RWPE1 (cell line): ENCODE results near the gene MAP3K1.

Source experiments
- CTCF ChIA-PET: fragments of 350-600 bp; sonication (Branson Sonifier 250); formaldehyde crosslinking; extraction: SDS; loops from one replicate; lab custom pipeline; 2021; lab: Yijun Ruan, JAX
- POLR2A ChIA-PET: fragments of 400-600 bp; formaldehyde crosslinking; extraction: SDS; loops from one replicate; lab custom pipeline; 2020; ENCODE audit warnings: antibody characterized with exemption; ENCODE audit not compliant: low non-redundant PET; lab: Yijun Ruan, JAX
- DNase-seq: peaks from one replicate; pipeline ENCODE4 v3.0.0; 2012; ENCODE audit warnings: low spot score
- H3K27ac ChIP-seq: fragments of 450-650 bp; 2 replicates; pipeline ENCODE4 v1.5.1; 2017
- TF ChIP-seq, protein P1 (sequence below): fragments of 450-650 bp; conservative IDR thresholded peaks from 2 replicates; pipeline ENCODE4 v1.5.1; 2017; ENCODE audit warnings: low read depth, mild to moderate bottlenecking

The MAP3K1 gene

DNA sequence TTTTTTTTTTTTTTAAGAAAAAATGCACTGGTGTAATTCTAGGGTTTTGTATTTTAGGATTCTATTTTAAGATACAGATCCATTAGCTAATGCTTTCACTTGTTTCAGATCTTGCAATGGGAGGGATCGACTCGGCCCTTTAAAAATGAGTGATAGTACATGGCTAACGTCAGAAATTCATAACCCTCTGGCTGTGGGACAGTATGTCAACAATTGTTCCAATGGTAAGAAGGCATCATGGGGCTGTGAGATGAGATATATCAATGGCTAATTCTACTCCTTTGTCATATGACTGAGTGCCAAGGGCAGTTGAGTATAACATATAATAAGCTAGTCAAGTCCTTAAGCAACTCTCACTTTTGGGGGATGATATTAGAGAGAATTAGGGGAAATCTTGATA lies 98.4 kb downstream of the MAP3K1 start:
- CTCF ChIA-PET = interaction anchor here (0.7 kb wide), 1 partner anchor 644 kb away, joined by 3 read pairs; no protein-coding TSS in a partner anchor
- DNase-seq = no peak
- no peak overlapping the region for H3K27ac ChIP-seq
- TF ChIP-seq, protein P1, sequence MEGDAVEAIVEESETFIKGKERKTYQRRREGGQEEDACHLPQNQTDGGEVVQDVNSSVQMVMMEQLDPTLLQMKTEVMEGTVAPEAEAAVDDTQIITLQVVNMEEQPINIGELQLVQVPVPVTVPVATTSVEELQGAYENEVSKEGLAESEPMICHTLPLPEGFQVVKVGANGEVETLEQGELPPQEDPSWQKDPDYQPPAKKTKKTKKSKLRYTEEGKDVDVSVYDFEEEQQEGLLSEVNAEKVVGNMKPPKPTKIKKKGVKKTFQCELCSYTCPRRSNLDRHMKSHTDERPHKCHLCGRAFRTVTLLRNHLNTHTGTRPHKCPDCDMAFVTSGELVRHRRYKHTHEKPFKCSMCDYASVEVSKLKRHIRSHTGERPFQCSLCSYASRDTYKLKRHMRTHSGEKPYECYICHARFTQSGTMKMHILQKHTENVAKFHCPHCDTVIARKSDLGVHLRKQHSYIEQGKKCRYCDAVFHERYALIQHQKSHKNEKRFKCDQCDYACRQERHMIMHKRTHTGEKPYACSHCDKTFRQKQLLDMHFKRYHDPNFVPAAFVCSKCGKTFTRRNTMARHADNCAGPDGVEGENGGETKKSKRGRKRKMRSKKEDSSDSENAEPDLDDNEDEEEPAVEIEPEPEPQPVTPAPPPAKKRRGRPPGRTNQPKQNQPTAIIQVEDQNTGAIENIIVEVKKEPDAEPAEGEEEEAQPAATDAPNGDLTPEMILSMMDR = no peak
- POLR2A ChIA-PET = no interaction called here

DNA sequence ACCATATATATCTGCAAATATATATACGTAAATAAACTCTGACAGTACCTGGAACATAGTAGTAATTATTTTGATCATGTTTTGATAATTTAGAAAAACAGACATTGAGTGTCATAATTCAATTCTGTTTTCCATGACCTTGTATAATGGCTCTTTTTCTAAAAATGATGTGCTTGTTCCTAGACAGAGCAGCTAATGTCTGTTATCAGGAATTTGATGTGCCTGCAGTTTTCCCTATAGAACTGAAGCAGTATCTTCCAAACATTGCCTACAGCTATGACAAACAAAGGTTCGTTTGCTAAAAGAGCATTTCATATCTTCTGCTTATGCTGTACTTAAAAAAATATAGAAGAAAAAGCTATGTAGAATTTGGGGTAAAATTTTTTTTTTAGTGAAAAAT lies 99.3 kb downstream of the MAP3K1 start:
- ChIA-PET CTCF (interaction anchor here (0.7 kb wide), 1 partner anchor 654 kb away, joined by 3 read pairs; no protein-coding TSS in a partner anchor), POLR2A (no interaction called here)
- TF ChIP-seq, protein P1 = no peak
- H3K27ac ChIP-seq = no peak overlapping the region
- no peak for DNase-seq

DNA sequence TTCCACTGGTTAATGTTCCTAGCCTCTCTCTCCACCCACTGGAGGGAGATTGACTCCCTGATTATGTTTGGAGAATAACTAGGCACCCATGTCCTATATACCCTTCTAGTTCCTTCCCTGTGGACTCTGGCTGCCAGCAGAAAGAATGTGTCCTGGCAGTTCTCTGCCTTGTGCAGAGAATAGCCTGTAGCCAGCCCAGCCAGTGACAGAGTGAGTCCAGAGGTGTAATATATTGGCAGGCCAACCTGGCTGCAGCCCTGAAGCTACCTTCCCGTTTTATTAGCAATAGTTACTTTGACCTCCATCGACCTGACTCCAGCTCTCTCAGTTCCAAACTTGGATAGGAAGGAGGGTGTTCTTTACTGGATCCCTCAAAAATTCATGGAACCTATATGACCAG lies 102.2 kb downstream of the MAP3K1 start:
- CTCF ChIA-PET = interaction anchor here (0.6 kb wide), 1 partner anchor 1256 kb away, joined by 3 read pairs; no protein-coding TSS in a partner anchor
- TF ChIP-seq, protein P1 = no peak
- H3K27ac ChIP-seq = no peak overlapping the region
- POLR2A ChIA-PET = no interaction called here
- DNase-seq = no peak

DNA sequence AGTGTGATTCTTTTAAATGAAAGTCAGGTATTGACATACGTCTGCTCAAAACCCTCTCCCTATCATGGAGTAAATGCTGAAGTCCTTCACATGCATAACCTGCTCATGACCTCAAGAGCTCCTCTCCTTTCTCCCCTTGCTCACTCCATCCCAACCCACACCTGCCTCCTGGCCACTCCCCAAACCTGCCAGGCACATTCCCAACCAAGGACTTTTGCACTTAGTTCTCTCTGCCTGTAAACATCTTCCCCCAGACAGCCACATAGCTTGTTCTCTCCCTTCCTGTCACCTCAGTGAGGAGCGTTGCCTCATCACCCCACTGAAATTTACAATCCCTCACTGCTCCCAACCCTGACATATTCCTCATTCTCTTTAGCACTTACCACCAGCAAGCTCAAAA lies 102.7 kb downstream of the MAP3K1 start:
- CTCF ChIA-PET = interaction anchor here (0.6 to 1.1 kb wide), 3 partner anchors 220 to 1312 kb away, joined by 3 to 4 read pairs (median 3); no protein-coding TSS in a partner anchor
- TF ChIP-seq, protein P1 = no peak
- DNase-seq = no peak
- POLR2A ChIA-PET = no interaction called here
- no peak overlapping the region for H3K27ac ChIP-seq

DNA sequence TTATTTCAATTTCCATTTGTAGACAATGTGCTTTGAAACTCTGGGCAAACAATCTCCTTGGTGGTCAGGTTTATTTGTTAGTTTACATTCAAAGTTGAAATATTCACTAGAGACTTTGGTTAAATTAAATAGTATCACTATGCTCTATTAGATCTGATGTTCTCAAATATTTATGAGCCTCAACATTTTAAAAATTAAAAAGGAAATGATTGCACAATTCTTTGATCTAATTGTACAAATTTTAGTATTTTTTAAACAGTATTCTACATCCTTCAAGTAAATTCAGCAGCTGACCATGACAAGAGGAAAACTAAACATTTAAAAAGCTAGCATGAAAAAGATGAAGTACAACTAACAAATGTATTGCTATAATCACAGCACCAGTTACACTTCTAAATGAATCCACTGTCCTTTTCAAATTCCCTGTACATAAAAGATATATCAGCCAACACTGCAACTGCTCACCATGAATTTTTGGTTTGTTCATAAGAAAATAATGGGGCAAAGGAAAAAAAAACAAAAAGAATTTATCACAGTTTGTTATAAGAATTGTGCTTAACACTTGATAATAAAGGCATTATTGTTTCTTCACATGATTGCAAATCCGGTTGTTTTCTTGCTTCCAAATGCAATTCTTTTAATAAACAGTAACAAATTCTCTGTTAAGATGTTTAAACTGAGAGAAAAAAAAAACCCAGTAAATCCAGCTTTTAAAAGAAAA lies 104.8 kb downstream of the MAP3K1 start:
- TF ChIP-seq, protein P1 = no peak
- H3K27ac ChIP-seq = no peak overlapping the region
- no peak for DNase-seq
- POLR2A ChIA-PET = no interaction called here
- CTCF ChIA-PET = interaction anchor here (0.6 to 0.7 kb wide), 2 partner anchors 236 to 859 kb away, joined by 3 to 6 read pairs; no protein-coding TSS in a partner anchor

DNA sequence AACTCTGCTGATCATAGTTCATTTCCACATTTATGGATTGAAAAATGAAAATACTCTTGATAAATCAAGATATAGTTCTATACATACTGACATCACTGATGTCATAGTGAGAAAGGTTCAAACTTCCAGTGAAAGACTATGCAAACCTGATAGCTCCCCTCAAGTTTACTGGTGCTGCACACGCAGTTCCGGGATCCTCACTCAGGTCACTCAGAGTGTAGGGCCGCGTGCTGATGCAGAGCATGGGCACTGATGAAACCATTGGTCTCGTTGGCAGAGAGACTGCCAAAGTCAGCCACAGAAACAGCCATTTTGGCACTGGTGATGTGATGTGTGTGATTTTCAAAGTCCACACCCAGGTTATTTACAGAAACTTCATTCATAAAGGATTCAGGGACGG lies 107.6 kb downstream of the MAP3K1 start:
- no peak for DNase-seq
- ChIA-PET POLR2A (no interaction called here), CTCF (interaction anchor here (0.5 kb wide), 1 partner anchor 379 kb away, joined by 4 read pairs; no protein-coding TSS in a partner anchor)
- no peak overlapping the region for H3K27ac ChIP-seq
- TF ChIP-seq, protein P1 = no peak
